Adipocyte (in vitro differentiated cells): ENCODE measurements around the gene FCHSD2.

Experiments
- DNase-seq: peaks from one replicate; pipeline ENCODE4 v3.0.0-alpha.2; 2015; ENCODE audit warnings: low read depth
- H3K27me3 ChIP-seq: replicated peaks from 2 replicates; pipeline ENCODE4 v1.7.0; 2013; ENCODE audit warnings: mild to moderate bottlenecking, low read length, moderate library complexity; ENCODE audit not compliant: control insufficient read depth, insufficient read depth
- H3K36me3 ChIP-seq: 2 replicates; pipeline ENCODE4 v1.7.0; 2013; ENCODE audit warnings: low read length, mild to moderate bottlenecking, moderate library complexity; ENCODE audit not compliant: control insufficient read depth, insufficient read depth, severe bottlenecking
- H3K4me1 ChIP-seq: 2 replicates; pipeline ENCODE4 v1.7.0; 2013; ENCODE audit warnings: mild to moderate bottlenecking, low read length, moderate library complexity; ENCODE audit not compliant: control insufficient read depth, insufficient read depth
- H3K4me3 ChIP-seq: 2 replicates; pipeline ENCODE4 v1.7.0; 2013; ENCODE audit warnings: mild to moderate bottlenecking, low read length, moderate library complexity
- H3K9ac ChIP-seq: 2 replicates; pipeline ENCODE4 v1.7.0; 2013; ENCODE audit warnings: mild to moderate bottlenecking, low read length, moderate library complexity
- H3K9me3 ChIP-seq: 2 replicates; pipeline ENCODE4 v1.7.0; 2013; ENCODE audit warnings: mild to moderate bottlenecking, low read length, moderate library complexity; ENCODE audit not compliant: control insufficient read depth

FCHSD2 gene

GRCh38 chr11:73182824-73183321 lies 40.8 kb upstream of the FCHSD2 start:
- Histone ChIP-seq H3K9ac (no peak overlapping the region), H3K9me3 (no peaks in the 10 kb centered on the region), H3K27me3 (no peaks in the 10 kb centered on the region), H3K36me3 (no peaks in the 10 kb centered on the region), H3K4me1 (peaks cover 12% of the 10 kb centered on the region), H3K4me3 (no peak overlapping the region)
- DNase-seq: no peak

DNA sequence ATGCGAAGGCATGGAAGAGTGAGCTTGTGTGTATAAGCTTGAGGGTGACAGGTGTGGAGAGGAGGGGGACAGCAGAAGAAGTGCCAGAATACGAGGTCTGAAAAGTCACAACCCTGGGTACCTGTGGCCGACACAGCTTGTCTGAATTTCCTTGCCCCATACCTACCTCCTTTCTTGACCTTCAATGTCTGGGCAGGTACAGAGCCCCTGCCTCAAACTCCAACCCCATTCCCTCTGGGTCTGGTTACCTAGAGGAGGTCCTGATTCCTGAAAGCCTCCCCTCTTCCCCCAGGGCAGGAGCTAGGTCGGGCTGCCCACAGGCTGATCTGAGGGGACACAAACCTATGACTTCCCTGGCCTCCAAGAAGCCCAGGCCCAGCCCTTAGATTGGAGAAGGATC lies 36.6 kb upstream of the FCHSD2 start:
- Histone ChIP-seq H3K9me3 (no peaks in the 10 kb centered on the region), H3K4me1 (peaks cover 4% of the 10 kb centered on the region), H3K36me3 (no peaks in the 10 kb centered on the region), H3K4me3 (no peak overlapping the region), H3K27me3 (no peaks in the 10 kb centered on the region), H3K9ac (no peak overlapping the region)
- no peak for DNase-seq

GRCh38 chr11:73177778-73178539 lies 35.8 kb upstream of the FCHSD2 start:
- peak; percentile 92 for DNase-seq
- H3K4me1 ChIP-seq: peaks cover 4% of the 10 kb centered on the region

GRCh38 chr11:73177380-73177777 lies 35.3 kb upstream of the FCHSD2 start:
- no peak for DNase-seq
- Histone ChIP-seq H3K9ac (peak overlapping the region; percentile 46), H3K4me1 (peaks cover 4% of the 10 kb centered on the region), H3K36me3 (no peaks in the 10 kb centered on the region), H3K27me3 (no peaks in the 10 kb centered on the region), H3K9me3 (no peaks in the 10 kb centered on the region), H3K4me3 (no peak overlapping the region)

More at GRCh38 chr11:73177778-73178539, 35.8 kb upstream of the FCHSD2 start:
- H3K27me3 ChIP-seq: no peaks in the 10 kb centered on the region
- H3K36me3 ChIP-seq: no peaks in the 10 kb centered on the region
- H3K4me3 ChIP-seq: no peak overlapping the region
- H3K9me3 ChIP-seq: no peaks in the 10 kb centered on the region
- H3K9ac ChIP-seq: peak overlapping the region; percentile 46

DNA sequence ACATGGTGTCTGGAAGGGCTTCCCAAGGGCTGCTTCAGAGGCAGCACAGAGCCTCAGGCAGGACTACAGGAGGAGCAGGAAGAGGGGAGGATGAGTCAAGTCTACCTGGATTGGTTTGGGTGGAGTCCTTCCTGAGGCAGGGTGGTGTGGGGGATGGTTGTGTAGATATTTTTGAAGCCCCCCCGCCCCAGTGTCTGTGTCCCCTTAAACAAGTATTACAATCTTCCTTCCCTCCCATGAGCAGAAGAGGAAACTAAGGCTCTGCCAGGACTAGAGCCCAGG lies 34.7 kb upstream of the FCHSD2 start:
- Histone ChIP-seq H3K4me1 (peaks cover 5% of the 10 kb centered on the region), H3K9ac (no peak overlapping the region), H3K36me3 (no peaks in the 10 kb centered on the region), H3K4me3 (no peak overlapping the region), H3K27me3 (no peaks in the 10 kb centered on the region), H3K9me3 (no peaks in the 10 kb centered on the region)
- no peak for DNase-seq

DNA sequence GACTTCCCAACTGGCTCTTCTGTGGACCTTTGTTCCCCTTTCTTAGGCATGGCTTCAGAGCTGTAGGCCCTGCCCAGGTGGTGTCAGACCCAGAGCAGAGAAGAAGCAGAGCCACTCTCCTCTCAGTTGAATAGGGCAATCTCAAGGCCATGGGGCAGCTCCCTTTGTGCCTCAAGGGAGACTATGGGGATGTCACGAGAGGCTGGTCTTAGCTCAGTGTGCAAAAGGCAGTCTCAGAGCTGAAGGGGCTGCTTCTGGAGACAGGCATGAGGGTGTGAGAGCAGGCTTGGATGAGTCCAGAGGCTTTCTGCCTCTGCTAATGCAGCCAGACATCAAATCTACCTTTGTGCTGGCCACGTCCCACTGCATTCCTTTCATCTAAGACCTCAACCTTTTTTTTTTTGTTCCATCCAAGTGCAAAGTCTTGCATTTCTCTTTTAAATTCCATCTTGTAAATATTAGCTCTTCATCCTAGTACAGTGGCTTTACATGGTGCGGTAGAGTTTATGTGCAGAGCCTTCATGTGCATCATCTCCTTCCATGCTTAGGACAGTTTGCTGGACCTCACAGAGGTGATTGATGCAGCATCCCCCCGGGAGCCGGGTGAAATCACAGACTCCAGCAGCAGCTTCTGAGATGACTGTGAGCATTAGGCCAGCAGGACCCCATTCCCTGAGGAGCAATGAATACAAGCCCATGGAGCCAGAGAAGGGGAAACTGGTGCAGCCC lies 34.2 kb upstream of the FCHSD2 start:
- Histone ChIP-seq H3K9me3 (no peaks in the 10 kb centered on the region), H3K4me3 (no peak overlapping the region), H3K4me1 (peaks cover 10% of the 10 kb centered on the region), H3K36me3 (no peaks in the 10 kb centered on the region), H3K9ac (no peak overlapping the region), H3K27me3 (no peaks in the 10 kb centered on the region)
- DNase-seq: no peak

DNA sequence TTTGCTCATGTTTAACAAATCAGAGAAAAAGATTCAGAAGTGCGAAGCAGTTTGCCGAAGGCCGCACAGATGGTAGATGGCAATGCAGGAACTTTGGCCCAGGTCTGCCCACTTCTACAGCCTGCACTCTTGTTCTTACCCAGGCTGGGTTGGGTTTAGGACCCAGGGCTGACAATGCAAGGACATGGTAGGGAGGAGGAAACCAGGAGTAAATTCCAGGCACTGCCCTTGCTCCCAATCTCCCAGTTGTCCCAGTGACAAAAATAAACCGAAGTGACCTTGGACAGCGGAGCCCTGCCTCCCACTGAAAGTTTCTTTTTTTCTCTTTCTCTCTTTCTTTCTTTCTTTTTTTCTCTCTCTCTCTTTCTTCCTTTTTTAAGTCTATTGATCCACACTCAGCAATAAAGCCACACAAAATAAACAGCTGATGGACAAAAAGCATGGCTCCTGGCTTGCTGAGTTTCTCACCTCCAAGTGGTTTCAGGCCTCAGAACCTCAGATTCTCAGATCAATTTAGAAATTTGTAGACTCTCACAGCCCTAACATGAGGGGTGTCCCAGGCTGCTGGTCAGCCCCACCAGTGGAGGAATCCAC lies 33.5 kb upstream of the FCHSD2 start:
- Histone ChIP-seq H3K4me1 (peaks cover 10% of the 10 kb centered on the region), H3K9me3 (no peaks in the 10 kb centered on the region), H3K9ac (no peak overlapping the region), H3K36me3 (no peaks in the 10 kb centered on the region), H3K27me3 (no peaks in the 10 kb centered on the region), H3K4me3 (no peak overlapping the region)
- DNase-seq: no peak

DNA sequence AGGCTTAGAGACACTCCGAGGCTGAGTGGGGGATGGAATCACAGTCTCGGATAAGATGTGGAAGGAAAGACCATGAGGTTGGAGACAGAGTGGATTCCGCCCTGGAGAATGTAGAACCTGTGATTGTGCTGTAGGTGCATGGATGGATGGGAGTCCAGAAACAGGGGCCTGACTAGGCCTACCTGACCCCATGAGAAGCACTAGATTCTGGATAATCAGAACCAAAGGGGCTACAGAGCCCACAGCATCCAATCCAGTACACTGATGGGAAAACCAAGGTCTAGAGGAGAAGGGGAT lies 32.3 kb upstream of the FCHSD2 start:
- DNase-seq: no peak
- Histone ChIP-seq H3K9me3 (no peaks in the 10 kb centered on the region), H3K36me3 (no peaks in the 10 kb centered on the region), H3K9ac (no peak overlapping the region), H3K4me3 (no peak overlapping the region), H3K27me3 (no peaks in the 10 kb centered on the region), H3K4me1 (peaks cover 10% of the 10 kb centered on the region)

- peaks cover 10% of the 10 kb centered on the region for H3K4me1 ChIP-seq
- no peaks in the 10 kb centered on the region for H3K36me3 ChIP-seq
- H3K4me3 ChIP-seq: no peak overlapping the region
- no peak overlapping the region for H3K9ac ChIP-seq
- no peaks in the 10 kb centered on the region for H3K9me3 ChIP-seq
- DNase-seq: no peak
- H3K27me3 ChIP-seq: no peaks in the 10 kb centered on the region
These were observed 31.8 kb upstream of the FCHSD2 start for GRCh38 chr11:73173755-73174494.

GRCh38 chr11:73172992-73173656 lies 31.0 kb upstream of the FCHSD2 start:
- Histone ChIP-seq H3K4me1 (peaks cover 10% of the 10 kb centered on the region), H3K4me3 (no peak overlapping the region), H3K9ac (no peak overlapping the region), H3K9me3 (no peaks in the 10 kb centered on the region), H3K27me3 (peaks cover under 1% of the 10 kb centered on the region), H3K36me3 (no peaks in the 10 kb centered on the region)
- no peak for DNase-seq
